H1 (cell line): Measurements from ENCODE around the gene TECR. TPM values are rescaled to one million over a fixed set of nuclear protein-coding genes. Genes with fewer than 3 reads are reported as not detected.

Experiments
- CTCF ChIA-PET: fragments of 300-600 bp; sonication (Branson Sonifier 250); formaldehyde crosslinking; loops from one replicate; lab custom pipeline; 2021; ENCODE audit not compliant: partially characterized antibody; lab: Charles Lee
- POLR2A ChIA-PET: fragments of 300-600 bp; sonication (Branson Sonifier 250); formaldehyde crosslinking; loops from one replicate; lab custom pipeline; 2021; ENCODE audit warnings: inconsistent platforms; ENCODE audit not compliant: partially characterized antibody; lab: Charles Lee
- DNase-seq, 2 experiments: peaks; one replicate each; pipeline versions ENCODE4 v3.0.0 to v3.0.0-alpha.2; 2010 to 2022; ENCODE audit warnings: low spot score in 2 of 2, low read depth in 1 of 2, mixed read lengths in 1 of 2
- FAIRE-seq: peaks from 2 replicates; lab custom pipeline; 2011; peaks lifted over from hg19 to GRCh38; lab: Jason Lieb, UNC
- H2AFZ ChIP-seq: 2 replicates; pipeline ENCODE4 v1.8.1; 2012; ENCODE audit warnings: low read length, inconsistent platforms
- H2AK5ac ChIP-seq: 2 replicates; pipeline ENCODE4 v1.6.1; 2013; ENCODE audit warnings: low read depth, low read length
- H2BK120ac ChIP-seq: replicated peaks from 2 replicates; pipeline ENCODE3; 2013; ENCODE audit warnings: low read depth, low read length, inconsistent platforms
- H2BK12ac ChIP-seq: 2 replicates; pipeline ENCODE4 v1.6.1; 2013; ENCODE audit warnings: low read depth, low read length
- H2BK15ac ChIP-seq: 2 replicates; pipeline ENCODE4 v1.6.1; 2013; ENCODE audit warnings: low read length
- H2BK20ac ChIP-seq: 2 replicates; pipeline ENCODE4 v1.6.1; 2013; ENCODE audit warnings: low read length
- H2BK5ac ChIP-seq: 2 replicates; pipeline ENCODE4 v1.6.1; 2013; ENCODE audit warnings: low read depth, low read length
- H3K14ac ChIP-seq: 2 replicates; pipeline ENCODE4 v1.6.1; 2013; ENCODE audit warnings: inconsistent platforms; ENCODE audit not compliant: insufficient read length
- H3K18ac ChIP-seq: 2 replicates; pipeline ENCODE4 v1.6.1; 2013; ENCODE audit warnings: low read length; ENCODE audit errors: extremely low read depth
- H3K23ac ChIP-seq: 2 replicates; pipeline ENCODE4 v1.6.1; 2013; ENCODE audit warnings: inconsistent platforms; ENCODE audit not compliant: insufficient read length
- H3K23me2 ChIP-seq: 2 replicates; pipeline ENCODE4 v1.6.1; 2013; ENCODE audit warnings: low read depth, low read length
- H3K27ac ChIP-seq: 2 replicates; pipeline ENCODE4 v1.6.1; 2011; ENCODE audit warnings: low read depth, low read length, inconsistent platforms
- H3K27me3 ChIP-seq, 4 experiments: replicated peaks in 1 of 4; 1 replicate in 1 of 4; 2 replicates in 3 of 4; pipeline versions ENCODE4 v1.6.1 to v1.8.1; 2011 to 2013; ENCODE audit warnings: low read length in 3 of 4, mild to moderate bottlenecking in 3 of 4, inconsistent platforms in 2 of 4, mixed read lengths in 2 of 4, moderate library complexity in 1 of 4; ENCODE audit not compliant: control insufficient read depth in 3 of 4, insufficient read depth in 3 of 4; ENCODE audit errors: extremely low read depth in 1 of 4
- H3K36me3 ChIP-seq, 4 experiments: 2 replicates each; pipeline versions ENCODE4 v1.6.1 to v1.8.1; 2011 to 2013; ENCODE audit warnings: mild to moderate bottlenecking in 4 of 4, low read length in 3 of 4, moderate library complexity in 2 of 4, control low read depth in 1 of 4, inconsistent platforms in 1 of 4; ENCODE audit not compliant: insufficient read depth in 4 of 4, control insufficient read depth in 2 of 4
- H3K4ac ChIP-seq: replicated peaks from 2 replicates; pipeline ENCODE3; 2013; ENCODE audit warnings: low read length, low read depth, mixed read lengths, inconsistent platforms; ENCODE audit not compliant: insufficient read length
- H3K4me1 ChIP-seq, 4 experiments: replicated peaks in 1 of 4; 1 replicate in 1 of 4; 2 replicates in 3 of 4; pipeline versions ENCODE4 v1.6.1 to v1.8.1; 2011 to 2013; ENCODE audit warnings: low read length in 3 of 4, inconsistent platforms in 2 of 4, mixed read lengths in 1 of 4; ENCODE audit not compliant: insufficient read depth in 4 of 4, control insufficient read depth in 3 of 4
- H3K4me2 ChIP-seq, 2 experiments: 2 replicates each; pipeline versions ENCODE4 v1.6.1 to v1.8.1; 2011 to 2013; ENCODE audit warnings: low read depth in 2 of 2, low read length in 2 of 2, control low read depth in 1 of 2, inconsistent platforms in 1 of 2, mild to moderate bottlenecking in 1 of 2; ENCODE audit not compliant: insufficient read depth in 1 of 2
- H3K4me3 ChIP-seq, 4 experiments: fragments of 200-600, 300-600 bp in 1 of 4; sonication (generic), shearing (Covaris generic), sonication (Bioruptor Twin) in 1 of 4; 2 replicates each; pipeline versions ENCODE4 v1.5.1 to v1.8.1; 2011 to 2016; ENCODE audit warnings: low read length in 4 of 4, low read depth in 3 of 4, control low read depth in 2 of 4, inconsistent platforms in 2 of 4, mild to moderate bottlenecking in 2 of 4, mixed read lengths in 1 of 4, moderate library complexity in 1 of 4; ENCODE audit not compliant: insufficient read depth in 2 of 4; ENCODE audit errors: extremely low read depth in 1 of 4
- H3K56ac ChIP-seq: replicated peaks from 2 replicates; pipeline ENCODE3; 2013; ENCODE audit warnings: low read depth, mild to moderate bottlenecking, mixed read lengths, low read length, inconsistent platforms; ENCODE audit not compliant: insufficient read length
- H3K79me1 ChIP-seq: 2 replicates; pipeline ENCODE4 v1.6.1; 2013; ENCODE audit warnings: low read depth, low read length, control low read depth
- H3K79me2 ChIP-seq, 2 experiments: 2 replicates each; pipeline versions ENCODE4 v1.6.1 to v1.8.1; 2012 to 2013; ENCODE audit warnings: low read length in 2 of 2, mild to moderate bottlenecking in 2 of 2, inconsistent platforms in 1 of 2; ENCODE audit not compliant: insufficient read depth in 2 of 2, control insufficient read depth in 1 of 2
- H3K9ac ChIP-seq, 4 experiments: replicated peaks in 1 of 4; 1 replicate in 1 of 4; 2 replicates in 3 of 4; pipeline versions ENCODE4 v1.6.1 to v1.8.1; 2011 to 2013; ENCODE audit warnings: low read depth in 3 of 4, low read length in 3 of 4, control low read depth in 2 of 4, mild to moderate bottlenecking in 2 of 4, moderate library complexity in 2 of 4, inconsistent platforms in 1 of 4; ENCODE audit errors: extremely low read depth in 1 of 4
- H3K9me3 ChIP-seq, 2 experiments: 2 replicates each; pipeline versions ENCODE4 v1.6.1 to v1.8.1; 2012 to 2013; ENCODE audit warnings: mild to moderate bottlenecking in 2 of 2, moderate library complexity in 2 of 2, control low read depth in 1 of 2, inconsistent platforms in 1 of 2, low read depth in 1 of 2, low read length in 1 of 2, mixed read lengths in 1 of 2; ENCODE audit not compliant: insufficient read depth in 2 of 2
- H4K20me1 ChIP-seq, 2 experiments: replicated peaks in 1 of 2; 2 replicates each; pipeline versions ENCODE3 to v1.8.1; 2011 to 2013; ENCODE audit warnings: inconsistent platforms in 2 of 2, low read length in 2 of 2, mild to moderate bottlenecking in 1 of 2; ENCODE audit not compliant: insufficient read depth in 2 of 2, control insufficient read depth in 1 of 2
- H4K5ac ChIP-seq: 2 replicates; pipeline ENCODE4 v1.6.1; 2013; ENCODE audit warnings: low read length, low read depth, mixed read lengths, inconsistent platforms; ENCODE audit not compliant: insufficient read length
- H4K8ac ChIP-seq: 2 replicates; pipeline ENCODE4 v1.8.0; 2013; ENCODE audit warnings: mild to moderate bottlenecking, moderate library complexity, low read length, inconsistent platforms; ENCODE audit not compliant: insufficient read depth; ENCODE audit errors: extremely low read depth
- H4K91ac ChIP-seq: replicated peaks from 2 replicates; pipeline ENCODE3; 2013; ENCODE audit warnings: low read length, mixed read lengths, inconsistent platforms; ENCODE audit not compliant: insufficient read length
- GTF2F1 ChIP-seq: IDR thresholded peaks from 2 replicates; pipeline ENCODE4 v1.6.1; 2012; ENCODE audit warnings: low read depth, low read length, improper control_type of control experiment, borderline replicate concordance
- SIX5 ChIP-seq: IDR thresholded peaks from 2 replicates; pipeline ENCODE4 v1.6.1; 2011; ENCODE audit warnings: mild to moderate bottlenecking, low read depth, low read length
- WGBS, 2 experiments: shearing (Covaris generic) in 1 of 2; methylation state at CpG; one replicate each; pipeline versions ENCODE4 v1.1.6 to v1.1.7; 2013 to 2015; ENCODE audit warnings: low lambda C conversion rate in 2 of 2, mixed read lengths in 2 of 2, inconsistent platforms in 1 of 2, low coverage in 1 of 2, missing lambda C conversion rate in 1 of 2; ENCODE audit not compliant: insufficient replicate concordance in 2 of 2, insufficient coverage in 1 of 2, insufficient read length in 1 of 2; ENCODE audit errors: extremely low coverage in 1 of 2, missing lambda C conversion rate in 1 of 2; 5-methylcytosine and 5-hydroxymethylcytosine counted together
- polyA plus RNA-seq, 7 experiments: library from polyadenylated mRNA; depleted of rRNA in 3 of 7; stranded (reverse) in 5 of 7; unstranded in 2 of 7; fragments of >200 nt in 5 of 7; fragments of 200-250 nt in 2 of 7; gene quantifications; 1 replicate in 5 of 7; 2 replicates in 1 of 7; 4 replicates in 1 of 7; pipeline versions ENCODE4 v1.2.1 to v1.2.3, GENCODE V29; 2011 to 2013; ENCODE audit warnings: missing spikeins in 2 of 7, mixed read lengths in 2 of 7
- total RNA-seq: library from RNA; stranded (reverse); fragmentation: NEBNext Ultra II Directional; extraction: Animal tissue kit (Norgen Biotek cat#: 25700); gene quantifications from 2 replicates; pipeline ENCODE4 v1.2.1, GENCODE V29; 2021

The TECR gene
- total and polyA plus RNA-seq, 2 of the 8 experiments (the other 6 are each of a cell fraction or from before 2014, with no cell fraction given): 172 to 405 TPM

DNA sequence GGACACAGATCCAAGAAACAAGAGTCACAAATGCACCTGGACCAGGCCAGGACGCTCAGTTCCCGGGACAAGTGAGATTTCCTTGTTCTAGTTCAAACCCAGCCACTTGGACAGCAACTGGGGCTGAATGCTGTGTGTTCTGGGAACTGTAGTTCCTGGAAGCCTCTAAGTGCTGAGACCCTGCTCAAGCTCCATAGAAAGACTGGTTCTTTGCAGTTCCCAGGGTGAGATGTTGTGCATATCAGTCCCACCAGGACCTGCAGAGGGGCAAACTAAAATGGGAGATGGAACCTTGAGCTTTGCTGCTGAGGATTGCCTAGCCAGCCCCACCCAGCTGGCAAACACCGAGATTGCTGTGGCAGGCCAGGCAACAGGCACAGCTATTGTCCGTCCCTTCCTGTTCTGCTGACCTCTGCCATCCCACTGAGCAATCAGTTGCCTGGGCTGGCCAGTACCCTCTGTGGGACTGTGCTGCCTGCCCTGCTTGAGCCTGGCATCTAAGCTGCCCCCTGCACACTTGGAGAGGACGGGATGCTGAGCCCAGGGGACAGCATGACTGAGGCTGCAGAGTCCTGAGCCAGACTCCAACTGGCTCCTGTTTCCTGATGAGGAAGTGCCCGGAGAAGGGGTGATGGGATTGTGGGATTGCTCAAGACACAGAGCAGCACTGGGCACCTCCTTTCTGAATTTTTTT lies 32.0 kb upstream of the TECR start:
- TF ChIP-seq GTF2F1 (no peak), SIX5 (peak; percentile 25; the same call in 1 of the 2 replicates)
- TF ChIP-seq, all 59 proteins: peak for 1
- no peak overlapping the region for H4K5ac ChIP-seq
- no peak overlapping the region for H3K4ac ChIP-seq
- H3K56ac ChIP-seq: no peak overlapping the region
- no peaks in the 10 kb centered on the region for H3K9me3 ChIP-seq
- peak overlapping the region; percentile 19; the same call in 1 of the 2 replicates for H4K8ac ChIP-seq
- H2BK5ac ChIP-seq: no peak overlapping the region
- H3K27me3 ChIP-seq: no peaks in the 10 kb centered on the region
- H2BK120ac ChIP-seq: no peak overlapping the region
- peak overlapping the region in 1 of 2 experiments; percentile 21; a peak in 1 of 4 replicates for H3K4me2 ChIP-seq
- H3K14ac ChIP-seq: no peak overlapping the region
- peaks cover 7% of the 10 kb centered on the region; the same call in 1 of the 2 replicates for H3K23me2 ChIP-seq
- H4K91ac ChIP-seq: peak overlapping the region; percentile 86
- H3K27ac ChIP-seq: no peak overlapping the region
- H3K36me3 ChIP-seq: no peaks in the 10 kb centered on the region
- H3K4me1 ChIP-seq: peaks cover 0 to 13% (median 6%) of the 10 kb centered on the region in 4 experiments; a peak in 6 of 7 replicates
- no peak overlapping the region for H3K4me3 ChIP-seq
- H2BK12ac ChIP-seq: peak overlapping the region; percentile 2
- no peak for DNase-seq
- H3K18ac ChIP-seq: no peak overlapping the region
- whole genome bisulfite sequencing, 2 experiments: 78% methylated on average over 4 of the region's 6 CpGs; no CpG with 5 or more reads in 1 of the 2 experiments
- peak overlapping the region; percentile 88; the same call in 1 of the 2 replicates for H2BK15ac ChIP-seq
- peak overlapping the region; percentile 82 for H2AK5ac ChIP-seq
- ChIA-PET CTCF (interaction anchor here (1.1 to 3.8 kb wide), 5 partner anchors 9 to 59 kb away, joined by 3 to 24 read pairs (median 7); no protein-coding TSS in a partner anchor), POLR2A (interaction anchor here (0.6 to 6.0 kb wide), 9 partner anchors 9 to 969 kb away, joined by 3 to 45 read pairs (median 4); partner anchors contain the start of genes DNAJB1 and PTGER1)
- peaks cover 0 to 8% of the 10 kb centered on the region in 2 experiments for H4K20me1 ChIP-seq
- no peak for FAIRE-seq
- no peak overlapping the region for H3K23ac ChIP-seq
- peak overlapping the region; percentile 36; the same call in 1 of the 2 replicates for H2AFZ ChIP-seq
- H3K79me2 ChIP-seq: peaks cover 0 to 11% of the 10 kb centered on the region in 2 experiments; a peak in 2 of 4 replicates
- peak overlapping the region; percentile 80 for H2BK20ac ChIP-seq
- peaks cover 3% of the 10 kb centered on the region for H3K79me1 ChIP-seq
- H3K9ac ChIP-seq: peak overlapping the region in 1 of 4 experiments; percentile 40; a peak in 1 of 7 replicates
